Motor neuron (in vitro differentiated cells): ENCODE measurements around the gene GALK2. TPM values are rescaled to one million over a fixed set of nuclear protein-coding genes. Genes with fewer than 3 reads are reported as not detected.

Experiments
- ATAC-seq, 8 experiments: fragments of 200-7000 bp; cut with Tn5 transposase; replicated peaks in 6 of 8; 2 replicates each; pipeline ENCODE4 v1.8.0; 2021; ENCODE audit warnings: mild to moderate bottlenecking in 8 of 8, moderate library complexity in 8 of 8
- H3K27ac ChIP-seq, 2 donors: fragments of 250-450 bp; sonication (Bioruptor Pico); 2 replicates each; pipeline ENCODE4 v1.9.0; 2021; ENCODE audit warnings: antibody characterized with exemption in 2 of 2, mild to moderate bottlenecking in 2 of 2, moderate library complexity in 1 of 2
- H3K4me1 ChIP-seq, 2 donors: fragments of 250-450 bp; sonication (Bioruptor Pico); replicated peaks in 1 of 2; 2 replicates each; pipeline ENCODE4 v1.6.1; 2021; ENCODE audit warnings: antibody characterized with exemption in 2 of 2, mild to moderate bottlenecking in 2 of 2, moderate library complexity in 1 of 2
- H3K4me3 ChIP-seq, 5 donors: fragments of 250-450 bp; sonication (Bioruptor Pico); 2 replicates each; pipeline ENCODE4 v1.9.0; 2021; ENCODE audit warnings: antibody characterized with exemption in 5 of 5, mild to moderate bottlenecking in 5 of 5, moderate library complexity in 4 of 5
- WGBS, 10 experiments: fragments of 450-650 bp; shearing (Covaris generic); methylation state at CpG; one replicate each; pipeline ENCODE4 v1.0.0; 2022; 5-methylcytosine and 5-hydroxymethylcytosine counted together
- in situ Hi-C, 9 experiments: fragments of 400-800 bp; cut with MboI; loops; one replicate each; pipeline ENCODE4 v1.15.0; 2021; ENCODE audit warnings: low sequenced_read_pairs in 9 of 9, low pct_unique_long_range_greater_than_20kb in 2 of 9; ENCODE audit not compliant: unreplicated experiment in 9 of 9
- total RNA-seq, 8 experiments: library from RNA; unstranded; fragments of 300-600 nt; gene quantifications; 2 replicates each; pipeline versions ENCODE4 v1.2.3 to v1.2.4, GENCODE V29; 2022

GALK2 gene
- total RNA-seq, 8 experiments from 2014 or later: 16.5 to 36.3 (median 25.8) TPM

GRCh38 chr15:49148727-49149126 is 21.3 kb upstream of the GALK2 start:
- in situ Hi-C loops: loop anchor here in 1 of 9 experiments (25.0 kb wide), 1 partner anchor 286 kb away; no protein-coding TSS in a partner anchor
- ATAC-seq: no peak
- H3K27ac ChIP-seq: no peak overlapping the region
- H3K4me1 ChIP-seq: peaks cover 0 to 5% of the 10 kb centered on the region in 2 donors
- H3K4me3 ChIP-seq: no peak overlapping the region
- WGBS, 10 experiments: 88 to 100% (median 98%) methylated on average over 1 of the region's 1 CpG

GRCh38 chr15:49151831-49152230 is 18.2 kb upstream of the GALK2 start:
- no peak overlapping the region for H3K4me3 ChIP-seq
- WGBS, 10 experiments: 66 to 100% (median 88%) methylated on average over 2 to 3 of the region's 3 CpGs
- in situ Hi-C loops: loop anchor here in 1 of 9 experiments (25.0 kb wide), 1 partner anchor 290 kb away; no protein-coding TSS in a partner anchor
- H3K27ac ChIP-seq: no peak overlapping the region
- peaks cover 0 to 15% of the 10 kb centered on the region in 2 donors for H3K4me1 ChIP-seq
- no peak for ATAC-seq

GRCh38 chr15:49152552-49153312 is 17.3 kb upstream of the GALK2 start:
- in situ Hi-C loops: loop anchor here in 1 of 9 experiments (25.0 kb wide), 1 partner anchor 290 kb away; no protein-coding TSS in a partner anchor
- Histone ChIP-seq H3K4me1 (peaks cover 0 to 18% of the 10 kb centered on the region in 2 donors), H3K27ac (no peak overlapping the region), H3K4me3 (no peak overlapping the region)
- 83 to 100% (median 97%) methylated on average over 2 to 9 of the region's 9 CpGs for WGBS, 10 experiments
- no peak for ATAC-seq

GRCh38 chr15:49154359-49154758 is 15.7 kb upstream of the GALK2 start:
- in situ Hi-C loops: loop anchor here in 1 of 9 experiments (25.0 kb wide), 1 partner anchor 292 kb away; no protein-coding TSS in a partner anchor
- Histone ChIP-seq H3K4me3 (peak overlapping the region; percentile 72 to 84 (median 81)), H3K4me1 (peaks cover 0 to 16% of the 10 kb centered on the region in 2 donors), H3K27ac (peak overlapping the region; percentile 92 to 95)
- 3 to 26% (median 12%) methylated on average over 5 to 8 of the region's 8 CpGs for WGBS, 10 experiments
- ATAC-seq: no peak

GRCh38 chr15:49154799-49155109 is 15.3 kb upstream of the GALK2 start:
- WGBS, 10 experiments: 0 to 5% (median 0%) methylated on average over 1 to 7 of the region's 7 CpGs; no CpG with 5 or more reads in 1 of the 10 experiments
- Histone ChIP-seq H3K4me3 (peak overlapping the region; percentile 72 to 84 (median 81)), H3K27ac (peak overlapping the region; percentile 92 to 95), H3K4me1 (peaks cover 0 to 16% of the 10 kb centered on the region in 2 donors)
- ATAC-seq: peak in 1 of 8 experiments; percentile 3
- in situ Hi-C loops: loop anchor here in 1 of 9 experiments (25.0 kb wide), 1 partner anchor 292 kb away; no protein-coding TSS in a partner anchor

- peak; percentile 91 to 97 (median 95) for ATAC-seq
- in situ Hi-C loops: loop anchor here in 1 of 9 experiments (25.0 kb wide), 1 partner anchor 293 kb away; no protein-coding TSS in a partner anchor
- peak within 1 kb of the TSS; percentile 92 to 95 for H3K27ac ChIP-seq
- WGBS, 10 experiments: 0% methylated on average over 1 to 12 of the region's 46 CpGs; no CpG with 5 or more reads in 3 of the 10 experiments
- peak within 1 kb of the TSS; percentile 72 to 84 (median 81) for H3K4me3 ChIP-seq
- peaks cover 0 to 16% of the 10 kb centered on the region in 2 donors for H3K4me1 ChIP-seq
These were observed 14.8 kb upstream of the GALK2 start, which contains the start of gene COPS2 for GRCh38 chr15:49155110-49155833. Gene COPS2, minus strand, starts transcription at chr15:49155599. Its CDS starts 21 bp downstream, at chr15:49155578.

GRCh38 chr15:49155834-49156627 is 14.0 kb upstream of the GALK2 start:
- 0 to 4% (median 0%) methylated on average over 4 to 20 of the region's 26 CpGs; no CpG with 5 or more reads in 1 of the 10 experiments for WGBS, 10 experiments
- Histone ChIP-seq H3K27ac (peak overlapping the region; percentile 25 to 59), H3K4me1 (peaks cover 0 to 16% of the 10 kb centered on the region in 2 donors), H3K4me3 (peak overlapping the region; percentile 72 to 84 (median 81))
- in situ Hi-C loops: loop anchor here in 1 of 9 experiments (25.0 kb wide), 1 partner anchor 294 kb away; no protein-coding TSS in a partner anchor
- ATAC-seq: no peak

GRCh38 chr15:49163678-49164077 is 6.4 kb upstream of the GALK2 start:
- WGBS, 10 experiments: 50 to 100% (median 86%) methylated on average over 1 of the region's 1 CpG; no CpG with 5 or more reads in 1 of the 10 experiments
- Histone ChIP-seq H3K27ac (no peak overlapping the region), H3K4me1 (no peaks in the 10 kb centered on the region), H3K4me3 (no peak overlapping the region)
- ATAC-seq: no peak
- in situ Hi-C loops: loop anchor here in 1 of 9 experiments (25.0 kb wide), 1 partner anchor 301 kb away; no protein-coding TSS in a partner anchor

GRCh38 chr15:49164865-49165264 is 5.2 kb upstream of the GALK2 start:
- in situ Hi-C loops: loop anchor here in 1 of 9 experiments (25.0 kb wide), 1 partner anchor 303 kb away; no protein-coding TSS in a partner anchor
- Histone ChIP-seq H3K4me1 (peaks cover 3 to 4% of the 10 kb centered on the region in 2 donors), H3K27ac (no peak overlapping the region), H3K4me3 (no peak overlapping the region)
- no peak for ATAC-seq

GRCh38 chr15:49168016-49168415 is 2.0 kb upstream of the GALK2 start:
- 14 to 100% (median 90%) methylated on average over 1 to 3 of the region's 3 CpGs for WGBS, 10 experiments

GRCh38 chr15:49171790-49172189 is 1.7 kb downstream of the GALK2 start:
- WGBS, 10 experiments: 60 to 100% (median 95%) methylated on average over 1 to 6 of the region's 12 CpGs; no CpG with 5 or more reads in 2 of the 10 experiments
- no peak overlapping the region for H3K4me3 ChIP-seq
- ATAC-seq: no peak
- H3K27ac ChIP-seq: no peak overlapping the region
- H3K4me1 ChIP-seq: peaks cover 6 to 8% of the 10 kb centered on the region in 2 donors
- in situ Hi-C loops: loop anchor here in 1 of 9 experiments (25.0 kb wide), 1 partner anchor 309 kb away; no protein-coding TSS in a partner anchor

More at GRCh38 chr15:49168016-49168415, 2.0 kb upstream of the GALK2 start:
- in situ Hi-C loops: loop anchor here in 1 of 9 experiments (25.0 kb wide), 1 partner anchor 306 kb away; no protein-coding TSS in a partner anchor
- H3K4me3 ChIP-seq: no peak overlapping the region
- no peak overlapping the region for H3K27ac ChIP-seq
- H3K4me1 ChIP-seq: peaks cover 6 to 8% of the 10 kb centered on the region in 2 donors
- no peak for ATAC-seq

- in situ Hi-C loops: loop anchor here in 1 of 9 experiments (25.0 kb wide), 1 partner anchor 313 kb away; no protein-coding TSS in a partner anchor
- no peak overlapping the region for H3K4me3 ChIP-seq
- 54 to 100% (median 77%) methylated on average over 1 to 3 of the region's 3 CpGs for WGBS, 10 experiments
- H3K4me1 ChIP-seq: peaks cover 3 to 5% of the 10 kb centered on the region in 2 donors
- no peak for ATAC-seq
- no peak overlapping the region for H3K27ac ChIP-seq
These were observed 4.9 kb downstream of the GALK2 start for GRCh38 chr15:49174902-49175301.
